ENCODE data around the gene RPS6KA1. TPM values are rescaled to one million over a fixed set of nuclear protein-coding genes. Genes with fewer than 3 reads are reported as not detected.

RPS6KA1 gene
- total RNA-seq, 1 donor from 2014 or later, result 4.9 TPM

GRCh38 chr1:26536521-26536920 lies 7.0 kb downstream of the RPS6KA1 start:
- no peak for DNase-seq
- H3K4me3 ChIP-seq, result no peak overlapping the region
- peaks cover 10% of the 10 kb centered on the region for H3K4me1 ChIP-seq
- no peaks in the 10 kb centered on the region for H3K27me3 ChIP-seq (ENCODE audit: low read depth)
- H3K27ac ChIP-seq (replicated peaks), result no peak overlapping the region
- no peaks in the 10 kb centered on the region for H3K9me3 ChIP-seq (replicated peaks)
- intact Hi-C loops (cut with micrococcal nuclease), result no loop called here
- no peaks in the 10 kb centered on the region for H3K36me3 ChIP-seq
- TF ChIP-seq CTCF (IDR thresholded peaks at IDR 0.05; ENCODE audit: borderline replicate concordance), result no peak

- H3K27ac ChIP-seq (replicated peaks), result no peak overlapping the region
- intact Hi-C loops (cut with micrococcal nuclease), result no loop called here
These were observed 8.4 kb downstream of the RPS6KA1 start for GRCh38 chr1:26537951-26538352.

GRCh38 chr1:26538480-26539412 lies 9.2 kb downstream of the RPS6KA1 start:
- TF ChIP-seq CTCF (IDR thresholded peaks at IDR 0.05; ENCODE audit: borderline replicate concordance), result peak; percentile 49
- intact Hi-C loops (cut with micrococcal nuclease), result no loop called here
- no peaks in the 10 kb centered on the region for H3K9me3 ChIP-seq (replicated peaks)
- no peaks in the 10 kb centered on the region for H3K36me3 ChIP-seq
- no peak overlapping the region for H3K27ac ChIP-seq (replicated peaks)
- H3K4me3 ChIP-seq, result no peak overlapping the region
- no peaks in the 10 kb centered on the region for H3K27me3 ChIP-seq (ENCODE audit: low read depth)
- no peak for DNase-seq
- peaks cover 24% of the 10 kb centered on the region for H3K4me1 ChIP-seq

More at GRCh38 chr1:26537951-26538352, 8.4 kb downstream of the RPS6KA1 start:
- Histone ChIP-seq H3K9me3 (replicated peaks) (no peaks in the 10 kb centered on the region), H3K4me3 (no peak overlapping the region), H3K36me3 (no peaks in the 10 kb centered on the region), H3K4me1 (peaks cover 24% of the 10 kb centered on the region), H3K27me3 (ENCODE audit: low read depth) (no peaks in the 10 kb centered on the region)
- DNase-seq, result no peak
- TF ChIP-seq CTCF (IDR thresholded peaks at IDR 0.05; ENCODE audit: borderline replicate concordance), result peak; percentile 10

- TF ChIP-seq CTCF (IDR thresholded peaks at IDR 0.05; ENCODE audit: borderline replicate concordance), result no peak
- Histone ChIP-seq H3K36me3 (no peaks in the 10 kb centered on the region), H3K4me1 (peaks cover 24% of the 10 kb centered on the region), H3K27me3 (ENCODE audit: low read depth) (no peaks in the 10 kb centered on the region), H3K27ac (replicated peaks) (peak overlapping the region; percentile 9), H3K9me3 (replicated peaks) (no peaks in the 10 kb centered on the region), H3K4me3 (no peak overlapping the region)
- no peak for DNase-seq
- intact Hi-C loops (cut with micrococcal nuclease), result no loop called here
These were observed 10.2 kb downstream of the RPS6KA1 start for GRCh38 chr1:26539722-26540121.

- intact Hi-C loops (cut with micrococcal nuclease), result no loop called here
- Histone ChIP-seq H3K36me3 (no peaks in the 10 kb centered on the region), H3K27ac (replicated peaks) (no peak overlapping the region), H3K9me3 (replicated peaks) (no peaks in the 10 kb centered on the region), H3K4me1 (peaks cover 24% of the 10 kb centered on the region), H3K27me3 (ENCODE audit: low read depth) (no peaks in the 10 kb centered on the region), H3K4me3 (no peak overlapping the region)
- TF ChIP-seq CTCF (IDR thresholded peaks at IDR 0.05; ENCODE audit: borderline replicate concordance), result no peak
- no peak for DNase-seq
These were observed 10.8 kb downstream of the RPS6KA1 start for GRCh38 chr1:26540351-26540750.

Data from left ventricle myocardium inferior (tissue), 1 donor.